CD4-positive, alpha-beta T cell (primary cell): Measurements from ENCODE around the gene SUPT16H. TPM values are rescaled to one million over a fixed set of nuclear protein-coding genes. Genes with fewer than 3 reads are reported as not detected.

Source experiments
- ATAC-seq: fragments of 200-7000 bp; cut with Tn5 transposase; one replicate; pipeline ENCODE4 v1.10.0; 2022; ENCODE audit warnings: mild to moderate bottlenecking; ENCODE audit not compliant: poor library complexity
- CTCF ChIA-PET: fragments of 350-600 bp; sonication (Branson Sonifier 250); formaldehyde crosslinking; loops from one replicate; lab custom pipeline; 2021; ENCODE audit warnings: antibody characterized with exemption, inconsistent platforms; lab: Charles Lee
- POLR2A ChIA-PET: fragments of 350-600 bp; sonication (Branson Sonifier 250); formaldehyde crosslinking; loops from one replicate; lab custom pipeline; 2021; ENCODE audit warnings: antibody characterized with exemption, inconsistent platforms; lab: Charles Lee
- DNase-seq, 14 experiments: peaks; one replicate each; pipeline ENCODE4 v3.0.0-alpha.2; 2013 to 2020; ENCODE audit warnings: mixed read lengths in 2 of 14
- H3K27ac ChIP-seq, 2 donors: one replicate each; pipeline versions ENCODE4 v1.5.1 to v1.7.0; 2013; ENCODE audit warnings: low read length in 2 of 2, low read depth in 1 of 2, mild to moderate bottlenecking in 1 of 2
- H3K27me3 ChIP-seq, 2 experiments: 1 replicate in 1 of 2; 2 replicates in 1 of 2; pipeline versions ENCODE4 v1.6.1 to v1.7.0; 2013; ENCODE audit warnings: low read length in 2 of 2, control low read depth in 1 of 2, mild to moderate bottlenecking in 1 of 2, moderate library complexity in 1 of 2; ENCODE audit not compliant: insufficient read depth in 2 of 2, control insufficient read depth in 1 of 2
- H3K36me3 ChIP-seq: one replicate; pipeline ENCODE4 v1.6.1; 2013; ENCODE audit warnings: low read length, control low read depth; ENCODE audit not compliant: insufficient read depth
- H3K4me1 ChIP-seq: one replicate; pipeline ENCODE4 v1.6.1; 2013; ENCODE audit warnings: low read length, control low read depth; ENCODE audit not compliant: insufficient read depth
- H3K4me3 ChIP-seq: one replicate; pipeline ENCODE4 v1.5.1; 2013; ENCODE audit warnings: mild to moderate bottlenecking, low read length, moderate library complexity
- H3K9me3 ChIP-seq, 2 experiments: 1 replicate in 1 of 2; 2 replicates in 1 of 2; pipeline versions ENCODE4 v1.6.1 to v1.7.0; 2013; ENCODE audit warnings: low read length in 2 of 2, mild to moderate bottlenecking in 2 of 2, control low read depth in 1 of 2, moderate library complexity in 1 of 2; ENCODE audit not compliant: control insufficient read depth in 1 of 2, insufficient read depth in 1 of 2
- H3K27ac Mint-ChIP-seq: one replicate; pipeline ENCODE4 v1.8.0; 2020; ENCODE audit warnings: mixed read lengths
- H3K27me3 Mint-ChIP-seq: one replicate; pipeline ENCODE4 v1.8.0; 2021; ENCODE audit warnings: mixed read lengths
- H3K36me3 Mint-ChIP-seq: one replicate; pipeline ENCODE4 v1.8.0; 2021; ENCODE audit warnings: low read depth, mixed read lengths
- H3K4me1 Mint-ChIP-seq: one replicate; pipeline ENCODE4 v1.8.0; 2021; ENCODE audit warnings: low read depth, mixed read lengths
- H3K4me3 Mint-ChIP-seq: one replicate; pipeline ENCODE4 v1.8.0; 2020; ENCODE audit warnings: mild to moderate bottlenecking, mixed read lengths
- H3K9me3 Mint-ChIP-seq: one replicate; pipeline ENCODE4 v1.8.0; 2020; ENCODE audit warnings: mixed read lengths
- intact Hi-C, 2 experiments: fragments of 100-400 bp; cut with DNase I in 1 of 2; cut with micrococcal nuclease in 1 of 2; formaldehyde crosslinking; loops; one replicate each; pipeline versions ENCODE4 v1.15.1 to v1.9.0; 2023 to 2025; cut with DNase I, micrococcal nuclease
- total RNA-seq, 174 experiments: library from RNA in 2 of 174; stranded (reverse) in 2 of 174; gene quantifications; one replicate each; pipeline ENCODE4 v1.2.3 and lab custom pipeline; 2021 to 2026
- TF ChIP-seq, protein P1 (sequence below): fragments of 200-600 bp; IDR thresholded peaks from one replicate; pipeline ENCODE4 v1.8.0; 2022; ENCODE audit warnings: antibody characterized with exemption, mild to moderate bottlenecking

The SUPT16H gene
- total RNA-seq, 2 experiments from 2014 or later: 47.8 to 50.8 TPM

DNA sequence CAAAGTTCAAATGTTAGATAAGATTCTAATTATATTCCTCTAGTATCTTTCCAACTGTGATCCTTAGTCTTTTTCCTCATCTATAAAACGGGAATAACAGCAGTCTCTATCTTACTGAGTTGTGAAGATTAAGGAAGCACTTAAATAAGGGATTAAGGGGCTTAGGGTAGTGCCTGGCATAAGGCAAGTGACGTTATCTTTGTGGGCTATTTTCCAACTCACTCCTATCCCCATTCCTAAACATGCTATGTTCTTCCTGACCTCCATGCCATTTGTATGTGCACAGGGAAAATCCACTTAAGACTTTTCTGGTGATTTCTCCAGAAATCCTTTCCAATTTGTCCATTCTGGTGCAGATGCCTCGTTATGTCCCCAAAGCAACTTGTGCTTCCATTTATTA, 33.3 kb downstream of the SUPT16H start:
- intact Hi-C loops: no loop called here
- TF ChIP-seq, protein P1, sequence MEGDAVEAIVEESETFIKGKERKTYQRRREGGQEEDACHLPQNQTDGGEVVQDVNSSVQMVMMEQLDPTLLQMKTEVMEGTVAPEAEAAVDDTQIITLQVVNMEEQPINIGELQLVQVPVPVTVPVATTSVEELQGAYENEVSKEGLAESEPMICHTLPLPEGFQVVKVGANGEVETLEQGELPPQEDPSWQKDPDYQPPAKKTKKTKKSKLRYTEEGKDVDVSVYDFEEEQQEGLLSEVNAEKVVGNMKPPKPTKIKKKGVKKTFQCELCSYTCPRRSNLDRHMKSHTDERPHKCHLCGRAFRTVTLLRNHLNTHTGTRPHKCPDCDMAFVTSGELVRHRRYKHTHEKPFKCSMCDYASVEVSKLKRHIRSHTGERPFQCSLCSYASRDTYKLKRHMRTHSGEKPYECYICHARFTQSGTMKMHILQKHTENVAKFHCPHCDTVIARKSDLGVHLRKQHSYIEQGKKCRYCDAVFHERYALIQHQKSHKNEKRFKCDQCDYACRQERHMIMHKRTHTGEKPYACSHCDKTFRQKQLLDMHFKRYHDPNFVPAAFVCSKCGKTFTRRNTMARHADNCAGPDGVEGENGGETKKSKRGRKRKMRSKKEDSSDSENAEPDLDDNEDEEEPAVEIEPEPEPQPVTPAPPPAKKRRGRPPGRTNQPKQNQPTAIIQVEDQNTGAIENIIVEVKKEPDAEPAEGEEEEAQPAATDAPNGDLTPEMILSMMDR: no peak
- Mint-ChIP-seq H3K36me3 (peaks cover 48% of the 10 kb centered on the region), H3K4me3 (no peak overlapping the region), H3K27ac (peak overlapping the region; percentile 21), H3K9me3 (no peaks in the 10 kb centered on the region), H3K4me1 (no peaks in the 10 kb centered on the region), H3K27me3 (no peaks in the 10 kb centered on the region)
- H3K4me1 ChIP-seq: no peaks in the 10 kb centered on the region
- ChIA-PET POLR2A (no interaction called here), CTCF (no interaction called here)
- H3K36me3 ChIP-seq: peaks cover 42% of the 10 kb centered on the region
- H3K27me3 ChIP-seq: no peaks in the 10 kb centered on the region
- ATAC-seq: no peak
- DNase-seq: no peak
- no peak overlapping the region for H3K27ac ChIP-seq
- no peak overlapping the region for H3K4me3 ChIP-seq
- no peaks in the 10 kb centered on the region for H3K9me3 ChIP-seq

DNA sequence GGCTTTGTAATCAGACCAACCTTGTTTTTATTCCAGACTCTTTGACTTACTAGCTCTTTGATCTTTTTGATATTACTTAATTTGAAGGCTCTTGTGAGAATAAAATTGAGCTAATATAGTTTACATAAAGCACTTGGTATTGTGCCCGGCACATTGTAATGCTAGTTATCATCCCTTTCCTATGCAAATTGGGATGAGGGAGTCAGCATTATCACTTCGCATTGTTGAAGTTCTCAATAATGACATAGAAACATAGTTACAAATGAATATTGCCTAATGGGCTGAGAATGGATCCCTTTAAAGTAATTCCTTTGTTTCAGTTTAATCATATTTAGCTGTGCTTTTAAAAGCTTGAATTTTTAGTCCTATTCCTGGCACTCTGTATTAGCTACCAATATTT, 36.6 kb downstream of the SUPT16H start:
- no peak overlapping the region for H3K4me3 Mint-ChIP-seq
- Histone ChIP-seq H3K4me1 (no peaks in the 10 kb centered on the region), H3K27me3 (no peaks in the 10 kb centered on the region), H3K4me3 (no peak overlapping the region), H3K36me3 (peaks cover 13% of the 10 kb centered on the region), H3K27ac (no peak overlapping the region), H3K9me3 (no peaks in the 10 kb centered on the region)
- no peaks in the 10 kb centered on the region for H3K27me3 Mint-ChIP-seq
- ATAC-seq (no peak), DNase-seq (no peak)
- H3K36me3 Mint-ChIP-seq: peaks cover 15% of the 10 kb centered on the region
- intact Hi-C loops: no loop called here
- POLR2A ChIA-PET: no interaction called here
- TF ChIP-seq, protein P1: no peak
- CTCF ChIA-PET: no interaction called here
- peaks cover 4% of the 10 kb centered on the region for H3K4me1 Mint-ChIP-seq
- no peaks in the 10 kb centered on the region for H3K9me3 Mint-ChIP-seq
- no peak overlapping the region for H3K27ac Mint-ChIP-seq

DNA sequence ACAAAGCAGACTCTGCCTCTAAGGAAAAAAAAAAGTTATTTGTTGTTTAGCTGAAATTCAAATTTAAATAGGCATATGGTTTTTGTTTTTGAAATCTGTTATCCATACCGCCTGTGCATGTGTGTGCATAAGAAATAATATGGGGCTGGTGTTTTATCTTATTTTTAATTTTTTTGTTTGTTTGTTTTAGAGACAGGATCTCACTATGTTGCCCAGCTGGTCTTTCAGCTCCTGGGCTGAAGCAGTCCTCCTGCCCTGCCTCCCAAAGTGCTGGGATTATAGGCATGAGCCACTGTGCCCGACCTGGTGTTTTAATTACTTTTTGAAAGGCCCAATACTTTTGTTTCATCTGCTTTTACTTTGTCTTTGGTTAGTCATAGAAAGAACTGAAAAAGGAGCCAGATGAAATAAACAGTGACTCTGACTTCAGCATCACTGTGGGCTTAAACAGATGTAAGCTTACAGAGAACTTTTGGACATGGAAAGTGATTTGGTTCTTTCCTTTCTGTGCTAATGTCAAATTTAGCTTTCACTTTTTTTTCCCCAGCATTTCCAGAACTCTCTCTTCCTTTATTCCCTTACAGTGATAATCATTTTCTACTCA, 37.2 kb downstream of the SUPT16H start:
- ATAC-seq (no peak), DNase-seq (no peak)
- Histone ChIP-seq H3K36me3 (peaks cover 7% of the 10 kb centered on the region), H3K4me1 (no peaks in the 10 kb centered on the region), H3K27ac (no peak overlapping the region), H3K27me3 (no peaks in the 10 kb centered on the region), H3K4me3 (no peak overlapping the region), H3K9me3 (no peaks in the 10 kb centered on the region)
- TF ChIP-seq, protein P1: no peak
- intact Hi-C loops: no loop called here
- no peak overlapping the region for H3K4me3 Mint-ChIP-seq
- ChIA-PET CTCF (no interaction called here), POLR2A (no interaction called here)
- no peak overlapping the region for H3K27ac Mint-ChIP-seq
- no peaks in the 10 kb centered on the region for H3K27me3 Mint-ChIP-seq
- H3K36me3 Mint-ChIP-seq: peaks cover 9% of the 10 kb centered on the region
- peaks cover 4% of the 10 kb centered on the region for H3K4me1 Mint-ChIP-seq
- H3K9me3 Mint-ChIP-seq: no peaks in the 10 kb centered on the region
